Measurements from ENCODE around the gene CLSTN2. TPM values are rescaled to one million over a fixed set of nuclear protein-coding genes. Genes with fewer than 3 reads are reported as not detected.

Gene CLSTN2
- total and polyA plus RNA-seq, 2 of the 13 experiments (the other 11 are each of a cell fraction or from before 2014, with no cell fraction given), result not detected

DNA sequence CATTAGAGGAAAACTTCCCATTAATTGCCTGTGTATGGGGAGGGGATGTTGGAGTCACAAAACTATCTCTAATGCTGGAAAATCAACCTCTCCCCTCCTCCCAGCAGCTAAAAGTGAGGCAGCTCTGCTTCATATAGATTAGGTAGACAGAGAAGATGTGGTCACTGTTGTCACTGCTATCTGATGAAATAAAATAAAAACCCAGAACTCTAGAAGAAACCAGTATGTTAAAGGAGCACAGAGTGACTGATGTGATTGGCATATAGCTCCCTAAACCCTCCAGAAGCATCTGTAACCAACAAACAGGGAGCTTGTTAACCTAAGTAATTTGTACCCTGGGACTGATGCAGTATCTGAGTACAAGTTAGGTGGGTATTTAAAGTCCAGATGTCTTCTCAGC lies 531.0 kb downstream of the CLSTN2 start (continued):
- TF ChIP-seq, protein P1, sequence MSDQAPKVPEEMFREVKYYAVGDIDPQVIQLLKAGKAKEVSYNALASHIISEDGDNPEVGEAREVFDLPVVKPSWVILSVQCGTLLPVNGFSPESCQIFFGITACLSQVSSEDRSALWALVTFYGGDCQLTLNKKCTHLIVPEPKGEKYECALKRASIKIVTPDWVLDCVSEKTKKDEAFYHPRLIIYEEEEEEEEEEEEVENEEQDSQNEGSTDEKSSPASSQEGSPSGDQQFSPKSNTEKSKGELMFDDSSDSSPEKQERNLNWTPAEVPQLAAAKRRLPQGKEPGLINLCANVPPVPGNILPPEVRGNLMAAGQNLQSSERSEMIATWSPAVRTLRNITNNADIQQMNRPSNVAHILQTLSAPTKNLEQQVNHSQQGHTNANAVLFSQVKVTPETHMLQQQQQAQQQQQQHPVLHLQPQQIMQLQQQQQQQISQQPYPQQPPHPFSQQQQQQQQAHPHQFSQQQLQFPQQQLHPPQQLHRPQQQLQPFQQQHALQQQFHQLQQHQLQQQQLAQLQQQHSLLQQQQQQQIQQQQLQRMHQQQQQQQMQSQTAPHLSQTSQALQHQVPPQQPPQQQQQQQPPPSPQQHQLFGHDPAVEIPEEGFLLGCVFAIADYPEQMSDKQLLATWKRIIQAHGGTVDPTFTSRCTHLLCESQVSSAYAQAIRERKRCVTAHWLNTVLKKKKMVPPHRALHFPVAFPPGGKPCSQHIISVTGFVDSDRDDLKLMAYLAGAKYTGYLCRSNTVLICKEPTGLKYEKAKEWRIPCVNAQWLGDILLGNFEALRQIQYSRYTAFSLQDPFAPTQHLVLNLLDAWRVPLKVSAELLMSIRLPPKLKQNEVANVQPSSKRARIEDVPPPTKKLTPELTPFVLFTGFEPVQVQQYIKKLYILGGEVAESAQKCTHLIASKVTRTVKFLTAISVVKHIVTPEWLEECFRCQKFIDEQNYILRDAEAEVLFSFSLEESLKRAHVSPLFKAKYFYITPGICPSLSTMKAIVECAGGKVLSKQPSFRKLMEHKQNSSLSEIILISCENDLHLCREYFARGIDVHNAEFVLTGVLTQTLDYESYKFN (CRISPR knock-in tag; conservative IDR thresholded peaks at IDR 0.05), result no peak
- TF ChIP-seq ERF (CRISPR knock-in tag; IDR thresholded peaks at IDR 0.05) (no peak), TGIF2 (CRISPR knock-in tag; IDR thresholded peaks at IDR 0.05) (no peak)
- TF ChIP-seq, protein P2, sequence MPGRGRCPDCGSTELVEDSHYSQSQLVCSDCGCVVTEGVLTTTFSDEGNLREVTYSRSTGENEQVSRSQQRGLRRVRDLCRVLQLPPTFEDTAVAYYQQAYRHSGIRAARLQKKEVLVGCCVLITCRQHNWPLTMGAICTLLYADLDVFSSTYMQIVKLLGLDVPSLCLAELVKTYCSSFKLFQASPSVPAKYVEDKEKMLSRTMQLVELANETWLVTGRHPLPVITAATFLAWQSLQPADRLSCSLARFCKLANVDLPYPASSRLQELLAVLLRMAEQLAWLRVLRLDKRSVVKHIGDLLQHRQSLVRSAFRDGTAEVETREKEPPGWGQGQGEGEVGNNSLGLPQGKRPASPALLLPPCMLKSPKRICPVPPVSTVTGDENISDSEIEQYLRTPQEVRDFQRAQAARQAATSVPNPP (CRISPR knock-in tag; IDR thresholded peaks at IDR 0.05), result no peak

DNA sequence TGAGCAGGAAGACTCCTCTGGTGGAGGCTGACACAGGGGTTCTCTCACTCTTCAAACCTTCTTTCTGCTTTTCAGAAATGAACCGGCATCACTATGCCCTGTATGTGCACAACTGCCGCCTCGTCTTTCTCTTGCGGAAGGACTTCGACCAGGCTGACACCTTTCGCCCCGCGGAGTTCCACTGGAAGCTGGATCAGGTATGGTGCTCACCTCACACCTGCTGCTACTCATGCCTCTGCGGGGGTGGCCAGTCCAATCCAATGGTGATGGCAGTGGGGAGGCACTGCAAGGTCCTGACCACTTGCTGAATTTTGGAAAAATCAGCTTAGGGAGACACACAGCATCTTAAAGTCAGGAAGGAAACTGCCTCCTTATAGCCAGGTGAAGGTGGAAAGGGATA lies 531.5 kb downstream of the CLSTN2 start:
- no peaks in the 10 kb centered on the region for H3K9me3 ChIP-seq (ENCODE audit: low read length)
- no peak overlapping the region for H2AFZ ChIP-seq (ENCODE audit: low read length)
- H3K79me2 ChIP-seq (ENCODE audit: insufficient read depth, low read length), result no peaks in the 10 kb centered on the region
- no peaks in the 10 kb centered on the region for H3K4me1 ChIP-seq (ENCODE audit: insufficient read depth, low read length)
- WGBS (ENCODE audit: low lambda C conversion rate), result 83% methylated on average over 9 of the region's 9 CpGs
- H3K4me2 ChIP-seq (ENCODE audit: low read depth, low read length), result no peak overlapping the region
- no peak overlapping the region for H3K27ac ChIP-seq (ENCODE audit: extremely low read length, insufficient read depth, low read length)
- H4K20me1 ChIP-seq (ENCODE audit: insufficient read depth, low read length), result no peaks in the 10 kb centered on the region
- H3K36me3 ChIP-seq (replicated peaks in 1 of 2; ENCODE audit: control insufficient read depth in 1 of 2, insufficient read depth in 2 of 2, low read length in 2 of 2), result no peaks in the 10 kb centered on the region
- POLR2A ChIA-PET, result no interaction called here
- in situ Hi-C loops (cut with HindIII; ENCODE audit: extremely low pct_ligation_motif_present, low pct_unique_long_range_greater_than_20kb), result no loop called here
- DNase-seq (ENCODE audit: low spot score) (no peak), FAIRE-seq (no peak), ATAC-seq (no peak)
- BruUV-seq (replicated peaks), result no TSS peak
- no peak overlapping the region for H3K9ac ChIP-seq (ENCODE audit: insufficient read depth, low read depth, low read length)
- no peak overlapping the region for H3K4me3 ChIP-seq (replicated peaks in 1 of 3; ENCODE audit: insufficient read depth in 1 of 3, low read depth in 2 of 3, low read length in 3 of 3)
- CTCF ChIA-PET (ENCODE audit: low intra/inter-chr PET ratio, low total read pairs), result no interaction called here
- H3K27me3 ChIP-seq (ENCODE audit: control insufficient read depth in 1 of 2, insufficient read depth in 2 of 2, low read length in 2 of 2), result no peaks in the 10 kb centered on the region
- intact Hi-C loops (cut with micrococcal nuclease; ENCODE audit: unreplicated experiment), result no loop called here
- TF ChIP-seq CCDC6 (CRISPR knock-in tag; IDR thresholded peaks at IDR 0.05) (no peak), SP140L (CRISPR knock-in tag; IDR thresholded peaks at IDR 0.05; ENCODE audit: borderline replicate concordance) (no peak), FOXM1 (CRISPR knock-in tag; IDR thresholded peaks at IDR 0.05) (no peak), ATF1 (CRISPR knock-in tag; IDR thresholded peaks at IDR 0.05) (no peak), ATM (IDR thresholded peaks at IDR 0.05; ENCODE audit: borderline replicate concordance) (no peak), SRSF4 (IDR thresholded peaks at IDR 0.05; ENCODE audit: low read depth, low read length, poor library complexity, severe bottlenecking) (no peak), FOXA3 (CRISPR knock-in tag; IDR thresholded peaks at IDR 0.05) (no peak), THAP11 (CRISPR knock-in tag; IDR thresholded peaks at IDR 0.05) (no peak), ZSCAN20 (CRISPR knock-in tag; IDR thresholded peaks at IDR 0.05; ENCODE audit: borderline replicate concordance) (no peak), PPARG (CRISPR knock-in tag; conservative IDR thresholded peaks at IDR 0.05) (no peak), SIX1 (CRISPR knock-in tag; IDR thresholded peaks at IDR 0.05; ENCODE audit: borderline replicate concordance) (no peak)
- TF ChIP-seq, protein P3, sequence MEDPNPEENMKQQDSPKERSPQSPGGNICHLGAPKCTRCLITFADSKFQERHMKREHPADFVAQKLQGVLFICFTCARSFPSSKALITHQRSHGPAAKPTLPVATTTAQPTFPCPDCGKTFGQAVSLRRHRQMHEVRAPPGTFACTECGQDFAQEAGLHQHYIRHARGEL (CRISPR knock-in tag; IDR thresholded peaks at IDR 0.05), result no peak
- TF ChIP-seq, protein P4, sequence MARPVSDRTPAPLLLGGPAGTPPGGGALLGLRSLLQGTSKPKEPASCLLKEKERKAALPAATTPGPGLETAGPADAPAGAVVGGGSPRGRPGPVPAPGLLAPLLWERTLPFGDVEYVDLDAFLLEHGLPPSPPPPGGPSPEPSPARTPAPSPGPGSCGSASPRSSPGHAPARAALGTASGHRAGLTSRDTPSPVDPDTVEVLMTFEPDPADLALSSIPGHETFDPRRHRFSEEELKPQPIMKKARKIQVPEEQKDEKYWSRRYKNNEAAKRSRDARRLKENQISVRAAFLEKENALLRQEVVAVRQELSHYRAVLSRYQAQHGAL (CRISPR knock-in tag; IDR thresholded peaks at IDR 0.05; ENCODE audit: not compliant biosample characterization), result no peak
- TF ChIP-seq, protein P5, sequence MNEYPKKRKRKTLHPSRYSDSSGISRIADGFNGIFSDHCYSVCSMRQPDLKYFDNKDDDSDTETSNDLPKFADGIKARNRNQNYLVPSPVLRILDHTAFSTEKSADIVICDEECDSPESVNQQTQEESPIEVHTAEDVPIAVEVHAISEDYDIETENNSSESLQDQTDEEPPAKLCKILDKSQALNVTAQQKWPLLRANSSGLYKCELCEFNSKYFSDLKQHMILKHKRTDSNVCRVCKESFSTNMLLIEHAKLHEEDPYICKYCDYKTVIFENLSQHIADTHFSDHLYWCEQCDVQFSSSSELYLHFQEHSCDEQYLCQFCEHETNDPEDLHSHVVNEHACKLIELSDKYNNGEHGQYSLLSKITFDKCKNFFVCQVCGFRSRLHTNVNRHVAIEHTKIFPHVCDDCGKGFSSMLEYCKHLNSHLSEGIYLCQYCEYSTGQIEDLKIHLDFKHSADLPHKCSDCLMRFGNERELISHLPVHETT (CRISPR knock-in tag; conservative IDR thresholded peaks at IDR 0.05), result no peak
